NT2/D1 (cell line): ENCODE measurements around the gene CENPS.

Source experiments
- SUZ12 ChIP-seq: IDR thresholded peaks from 2 replicates; pipeline ENCODE4 v1.6.1; 2011; ENCODE audit not compliant: insufficient read length, insufficient read depth; ENCODE audit errors: extremely low read depth
- YY1 ChIP-seq: IDR thresholded peaks from 2 replicates; pipeline ENCODE4 v1.6.1; 2011; ENCODE audit not compliant: insufficient read length, insufficient read depth
- ZNF274 ChIP-seq: IDR thresholded peaks from 2 replicates; pipeline ENCODE4 v1.6.1; 2011; ENCODE audit warnings: mild to moderate bottlenecking, low read depth, low read length

- no peak for TF ChIP-seq ZNF274
- TF ChIP-seq YY1, result no peak
- TF ChIP-seq SUZ12, result no peak
Measured at GRCh38 chr1:10421637-10422036, 8.6 kb upstream of the CENPS start.
